ENCODE results near the gene OSBPL2.

The OSBPL2 gene

GRCh38 chr20:62313021-62313420 lies 74.7 kb downstream of the OSBPL2 start:
- ATAC-seq (replicated peaks): no peak
- Mint-ChIP-seq H3K4me1 (ENCODE audit: low read depth in 2 of 2) (no peaks in the 10 kb centered on the region), H3K9me3 (no peaks in the 10 kb centered on the region), H3K4me3 (no peak overlapping the region), H3K27me3 (no peaks in the 10 kb centered on the region), H3K27ac (no peak overlapping the region), H3K36me3 (ENCODE audit: insufficient read depth) (peaks cover 19% of the 10 kb centered on the region)
- no peak for DNase-seq

DNA sequence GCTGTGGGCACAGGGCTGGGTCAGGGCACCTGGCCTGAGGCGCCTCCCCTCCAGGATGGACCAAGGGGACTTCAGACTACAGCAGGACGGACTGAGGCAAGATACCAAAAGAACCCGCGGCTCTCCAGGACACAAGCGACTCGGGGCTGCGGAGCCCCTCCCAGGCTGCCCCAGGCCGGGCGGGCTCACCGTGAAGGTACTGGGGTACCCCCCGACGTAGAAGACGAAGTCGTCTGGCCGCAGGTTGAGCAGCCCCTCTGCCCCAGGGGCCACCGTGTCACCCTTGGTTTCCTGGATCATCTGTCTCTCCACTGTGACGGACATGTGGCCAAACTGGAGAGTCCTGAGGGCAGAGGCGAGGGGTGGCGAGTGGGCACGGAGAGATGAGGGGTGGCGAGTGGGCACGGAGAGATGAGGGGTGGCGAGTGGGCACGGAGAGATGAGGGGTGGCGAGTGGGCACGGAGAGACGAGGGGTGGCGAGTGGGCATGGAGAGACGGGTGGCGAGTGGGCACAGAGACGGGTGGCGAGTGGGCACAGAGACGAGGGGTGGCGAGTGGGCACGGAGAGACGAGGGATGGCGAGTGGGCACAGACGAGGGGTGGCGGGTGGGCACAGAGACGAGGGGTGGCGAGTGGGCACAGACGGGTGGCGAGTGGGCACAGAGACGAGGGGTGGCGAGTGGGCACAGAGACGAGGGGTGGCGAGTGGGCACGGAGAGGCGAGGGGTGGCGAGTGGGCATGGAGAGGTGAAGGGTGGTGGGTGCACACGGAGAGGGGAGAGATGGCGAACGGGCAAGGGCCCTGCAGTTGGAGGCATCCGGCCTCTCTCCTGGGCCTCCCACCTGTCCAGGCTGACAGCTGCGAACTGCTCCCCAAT lies 75.4 kb downstream of the OSBPL2 start:
- Mint-ChIP-seq H3K4me1 (ENCODE audit: low read depth in 2 of 2) (no peaks in the 10 kb centered on the region), H3K36me3 (ENCODE audit: insufficient read depth) (peaks cover 14% of the 10 kb centered on the region), H3K27me3 (no peaks in the 10 kb centered on the region), H3K9me3 (no peaks in the 10 kb centered on the region), H3K4me3 (no peak overlapping the region), H3K27ac (no peak overlapping the region)
- DNase-seq: no peak
- ATAC-seq (replicated peaks): no peak

DNA sequence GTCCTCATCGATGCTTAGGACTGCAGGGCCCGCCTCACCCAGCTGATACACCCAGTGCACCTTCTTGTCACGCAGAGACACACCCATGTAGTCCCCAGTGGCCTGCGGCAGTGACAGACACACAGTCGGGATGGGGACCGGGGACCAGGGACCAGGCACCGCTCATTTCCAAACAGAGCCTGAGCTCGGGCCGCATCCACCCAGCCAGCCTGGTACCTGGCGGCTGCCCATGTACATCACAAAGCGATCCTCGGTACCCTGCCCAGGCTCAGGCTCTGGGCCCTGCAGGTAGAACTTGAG lies 76.0 kb downstream of the OSBPL2 start:
- Mint-ChIP-seq H3K4me3 (no peak overlapping the region), H3K27me3 (no peaks in the 10 kb centered on the region), H3K4me1 (ENCODE audit: low read depth in 2 of 2) (no peaks in the 10 kb centered on the region), H3K27ac (no peak overlapping the region), H3K9me3 (no peaks in the 10 kb centered on the region), H3K36me3 (ENCODE audit: insufficient read depth) (peaks cover 9% of the 10 kb centered on the region)
- ATAC-seq (replicated peaks): no peak
- DNase-seq: no peak

DNA sequence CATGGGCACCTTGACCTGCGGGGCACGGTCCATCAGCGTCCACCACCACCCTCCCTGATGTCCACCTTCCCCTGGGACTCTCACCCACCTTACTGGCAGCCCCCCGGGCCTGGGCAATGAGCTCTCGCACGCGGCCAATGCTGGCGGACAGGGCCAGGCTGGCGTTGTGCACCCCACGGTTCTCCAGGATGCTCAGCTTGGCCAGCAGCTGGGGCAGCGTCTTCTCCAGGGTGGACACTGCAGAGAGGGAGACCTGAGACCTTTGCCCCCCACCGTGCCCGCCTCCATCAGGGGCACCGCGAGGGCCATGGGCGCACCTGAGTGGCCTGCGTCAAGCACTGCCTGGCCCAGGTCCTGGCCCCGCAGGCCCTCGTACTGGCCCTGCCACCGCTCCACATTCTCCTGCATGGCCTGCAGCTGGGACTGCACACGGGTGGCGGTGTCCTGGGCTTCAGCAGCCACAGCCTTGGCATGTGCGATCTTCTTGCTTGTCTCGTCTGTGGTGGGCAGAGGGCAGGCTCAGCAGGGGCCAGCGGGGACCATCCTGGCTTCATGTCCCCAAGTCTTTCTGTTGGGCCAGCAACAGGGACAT lies 76.5 kb downstream of the OSBPL2 start:
- H3K36me3 Mint-ChIP-seq (ENCODE audit: insufficient read depth): peaks cover 9% of the 10 kb centered on the region
- no peaks in the 10 kb centered on the region for H3K4me1 Mint-ChIP-seq (ENCODE audit: low read depth in 2 of 2)
- no peak for DNase-seq
- no peaks in the 10 kb centered on the region for H3K9me3 Mint-ChIP-seq
- ATAC-seq (replicated peaks): no peak
- H3K4me3 Mint-ChIP-seq: no peak overlapping the region
- H3K27me3 Mint-ChIP-seq: no peaks in the 10 kb centered on the region
- H3K27ac Mint-ChIP-seq: no peak overlapping the region

GRCh38 chr20:62315773-62316172 lies 77.5 kb downstream of the OSBPL2 start:
- Mint-ChIP-seq H3K4me1 (ENCODE audit: low read depth in 2 of 2) (no peaks in the 10 kb centered on the region), H3K36me3 (ENCODE audit: insufficient read depth) (peaks cover 9% of the 10 kb centered on the region), H3K27ac (no peak overlapping the region), H3K4me3 (no peak overlapping the region), H3K9me3 (no peaks in the 10 kb centered on the region), H3K27me3 (no peaks in the 10 kb centered on the region)
- DNase-seq (no peak), ATAC-seq (replicated peaks) (no peak)

DNA sequence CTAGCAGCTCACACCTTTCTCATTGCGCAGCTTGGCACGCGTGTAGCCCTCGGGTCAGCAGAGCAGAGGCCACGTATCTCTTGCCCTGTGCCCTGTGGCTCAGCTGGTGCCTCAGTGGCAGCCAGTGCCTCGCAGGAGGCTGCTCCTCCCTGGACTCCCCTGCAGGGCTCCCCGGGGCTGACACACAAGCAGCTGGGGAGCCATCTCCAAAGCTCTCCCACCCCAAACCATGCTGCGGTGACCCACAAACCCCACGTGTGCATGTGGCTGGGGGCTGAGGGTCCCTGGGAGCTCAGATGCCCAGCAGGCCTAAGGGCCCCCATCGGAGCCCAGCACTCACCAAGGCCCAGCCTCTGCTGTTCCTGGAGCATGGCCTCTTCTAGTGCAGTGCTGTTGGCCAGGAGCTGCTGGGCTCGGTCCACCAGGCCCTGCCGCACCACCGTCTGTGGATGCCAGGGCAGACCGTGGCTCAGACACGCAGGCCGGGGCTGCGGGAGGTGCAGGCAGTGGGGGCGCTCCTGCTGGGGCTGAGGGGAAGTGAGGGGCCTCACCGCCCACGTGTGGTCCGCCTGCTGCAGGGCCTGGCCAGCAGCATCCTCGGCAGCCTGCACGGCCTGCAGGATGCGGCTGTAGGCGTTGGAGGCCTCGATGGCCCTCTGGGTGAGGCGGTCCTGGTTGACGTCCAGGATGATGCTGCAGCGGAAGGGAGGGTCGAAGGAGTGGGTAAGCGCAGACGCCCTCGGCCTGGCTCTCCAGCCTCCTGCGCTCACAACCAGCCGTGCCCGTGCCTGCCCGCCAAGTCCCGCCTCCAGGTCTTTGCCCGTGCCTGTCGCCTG lies 78.2 kb downstream of the OSBPL2 start:
- DNase-seq (no peak), ATAC-seq (replicated peaks) (no peak)
- Mint-ChIP-seq H3K36me3 (ENCODE audit: insufficient read depth) (peaks cover 9% of the 10 kb centered on the region), H3K27ac (no peak overlapping the region), H3K4me3 (no peak overlapping the region), H3K4me1 (ENCODE audit: low read depth in 2 of 2) (peaks cover 0 to 1% of the 10 kb centered on the region in 2 donors), H3K9me3 (no peaks in the 10 kb centered on the region), H3K27me3 (no peaks in the 10 kb centered on the region)

DNA sequence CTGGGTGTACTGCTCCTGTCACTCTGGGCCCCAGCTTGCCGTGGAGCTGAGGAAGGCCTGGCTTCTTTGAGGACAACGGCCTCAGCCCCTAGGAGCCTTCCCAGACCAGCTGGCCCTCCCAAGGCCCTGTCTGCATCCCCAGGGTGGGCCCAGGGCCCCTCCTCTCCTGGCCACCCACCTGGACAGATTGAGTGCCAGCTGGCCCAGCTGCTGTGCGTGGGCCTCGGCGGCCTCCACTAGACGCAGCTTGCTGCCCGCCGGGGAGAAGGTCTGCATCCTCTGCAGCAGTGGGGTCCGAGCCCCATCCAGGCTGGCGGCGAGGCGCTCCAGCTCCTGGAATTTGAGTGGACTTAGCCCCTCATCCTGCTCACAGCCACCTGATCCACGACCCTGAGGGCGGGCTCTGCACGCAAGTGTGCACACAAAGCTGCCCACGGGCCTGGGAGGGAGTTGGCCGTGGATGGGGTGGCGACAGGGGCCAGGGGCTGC lies 78.9 kb downstream of the OSBPL2 start:
- Mint-ChIP-seq H3K4me3 (no peak overlapping the region), H3K4me1 (ENCODE audit: low read depth in 2 of 2) (peaks cover 0 to 1% of the 10 kb centered on the region in 2 donors), H3K27me3 (no peaks in the 10 kb centered on the region), H3K9me3 (no peaks in the 10 kb centered on the region), H3K36me3 (ENCODE audit: insufficient read depth) (peaks cover 9% of the 10 kb centered on the region), H3K27ac (peak overlapping the region; percentile 51 to 56)
- ATAC-seq (replicated peaks) (no peak), DNase-seq (no peak)

DNA sequence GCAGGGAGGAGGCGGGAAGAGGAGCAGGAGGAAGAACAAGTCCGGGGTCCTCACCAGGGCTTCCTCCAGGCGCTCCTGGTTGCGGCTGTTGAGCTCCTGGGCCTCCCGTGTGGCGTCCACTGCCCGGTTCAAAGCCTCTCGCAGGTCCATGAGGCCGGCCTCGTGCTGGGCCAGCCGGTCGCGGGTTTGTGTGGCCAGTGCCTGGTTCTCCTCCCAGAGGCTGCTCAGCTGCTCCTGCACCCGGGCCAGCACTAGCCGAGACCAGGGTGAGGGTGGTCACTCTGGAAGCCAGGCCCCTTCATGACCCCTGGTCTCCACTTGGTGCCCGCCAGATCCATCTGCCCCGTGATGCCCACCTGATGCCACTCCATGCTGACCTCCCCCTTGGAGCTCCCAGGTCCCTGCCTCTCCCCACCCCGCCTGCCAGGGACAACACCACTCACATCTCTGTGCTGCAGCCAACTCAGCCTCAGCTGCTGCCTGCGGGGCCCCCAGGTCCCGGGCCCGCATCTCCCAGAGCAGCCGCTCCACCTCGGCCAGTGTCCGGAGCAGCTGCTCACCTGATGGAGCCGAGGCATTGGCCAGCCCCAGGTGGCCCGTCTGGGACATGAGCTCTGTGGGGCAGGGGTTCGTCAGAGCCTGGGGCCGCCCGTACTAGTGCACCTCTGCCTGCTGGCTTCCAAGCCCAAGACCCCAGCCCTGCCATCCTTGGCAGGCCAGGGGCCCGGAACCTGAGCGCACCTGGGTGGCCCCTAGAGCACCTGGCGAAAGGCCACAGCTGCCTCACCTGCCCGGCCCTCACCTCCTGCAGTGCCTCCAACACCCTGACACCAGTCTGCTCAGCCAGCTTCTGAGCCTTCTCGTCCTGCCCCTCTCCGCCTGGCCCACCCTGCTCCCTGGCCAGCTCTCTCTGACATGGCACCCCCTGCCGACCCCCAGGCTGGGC lies 80.4 kb downstream of the OSBPL2 start:
- ATAC-seq (replicated peaks) (no peak), DNase-seq (no peak)
- peaks cover 6% of the 10 kb centered on the region for H3K36me3 Mint-ChIP-seq (ENCODE audit: insufficient read depth)
- H3K27ac Mint-ChIP-seq: peak overlapping the region in 1 of 2 donors; percentile 63
- no peaks in the 10 kb centered on the region for H3K27me3 Mint-ChIP-seq
- H3K9me3 Mint-ChIP-seq: no peaks in the 10 kb centered on the region
- H3K4me1 Mint-ChIP-seq (ENCODE audit: low read depth in 2 of 2): peaks cover 0 to 1% of the 10 kb centered on the region in 2 donors
- no peak overlapping the region for H3K4me3 Mint-ChIP-seq

DNA sequence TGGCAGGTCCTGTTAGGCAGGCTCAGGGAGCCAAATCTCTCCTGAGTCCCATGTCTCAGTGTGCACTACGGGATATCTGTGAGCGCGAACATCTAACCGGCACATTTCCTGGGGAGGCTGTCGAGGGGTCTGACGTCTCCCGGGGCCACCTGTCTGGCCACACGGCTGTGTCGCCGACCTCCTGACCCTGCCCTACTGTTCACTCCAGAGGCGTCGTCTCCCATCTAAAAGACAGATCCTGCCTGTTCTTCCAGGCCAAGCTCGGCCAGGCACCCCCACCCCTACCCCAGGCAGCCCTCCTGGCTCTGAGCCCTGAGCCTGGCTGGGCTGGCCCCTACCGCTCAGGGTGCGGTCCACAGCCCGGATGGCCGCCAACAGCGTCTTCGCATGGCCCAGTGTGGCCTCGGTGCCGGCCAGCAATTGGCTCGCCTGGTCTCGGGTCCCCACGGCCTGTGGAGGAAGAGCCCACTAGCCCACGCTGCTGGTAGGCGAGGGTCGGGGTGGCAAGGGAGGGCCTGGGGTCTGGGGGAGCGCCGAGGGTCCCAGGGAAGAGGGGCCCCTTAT lies 81.1 kb downstream of the OSBPL2 start:
- ATAC-seq (replicated peaks): no peak
- H3K9me3 Mint-ChIP-seq: no peaks in the 10 kb centered on the region
- no peak for DNase-seq
- H3K4me3 Mint-ChIP-seq: no peak overlapping the region
- peak overlapping the region in 1 of 2 donors; percentile 63 for H3K27ac Mint-ChIP-seq
- peaks cover 0 to 1% of the 10 kb centered on the region in 2 donors for H3K4me1 Mint-ChIP-seq (ENCODE audit: low read depth in 2 of 2)
- H3K27me3 Mint-ChIP-seq: no peaks in the 10 kb centered on the region
- peaks cover 6% of the 10 kb centered on the region for H3K36me3 Mint-ChIP-seq (ENCODE audit: insufficient read depth)

DNA sequence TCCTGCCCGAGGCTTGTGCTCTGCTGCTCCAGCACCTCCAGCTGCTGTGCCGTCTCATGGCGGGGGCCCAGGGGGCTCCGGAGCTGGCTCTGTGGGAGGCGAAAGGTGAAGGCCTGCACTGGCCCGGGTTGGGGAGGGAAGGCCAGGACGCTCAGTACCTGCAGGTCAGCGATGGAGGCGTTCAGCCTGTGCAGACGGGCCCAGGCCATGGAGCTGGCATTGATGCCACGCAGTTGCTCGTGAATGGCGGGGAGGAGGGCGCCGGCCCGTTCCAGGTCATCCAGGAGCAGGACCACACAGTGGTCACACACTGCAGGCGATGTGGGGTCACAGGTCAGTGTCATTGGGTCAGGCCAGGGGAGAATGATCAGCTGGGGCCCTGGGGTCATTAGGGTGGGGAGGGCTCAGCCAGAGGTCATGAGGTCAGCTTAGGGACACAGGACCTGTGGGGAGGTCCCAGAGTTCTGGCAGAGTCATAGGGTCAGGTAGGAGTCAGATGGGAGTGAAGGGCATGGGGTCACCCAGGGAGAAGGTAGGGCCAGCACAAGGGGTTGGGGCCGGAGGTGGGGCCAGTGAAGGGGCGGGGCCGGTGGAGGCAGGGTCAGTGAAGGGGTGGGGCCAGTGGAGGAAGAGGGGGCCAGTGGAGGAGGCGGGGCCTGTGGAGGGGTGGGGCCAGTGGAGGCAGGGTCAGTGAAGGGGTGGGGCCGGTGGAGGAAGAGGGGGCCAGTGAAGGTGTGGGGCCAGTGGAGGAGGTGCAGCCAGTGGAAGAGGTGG lies 82.4 kb downstream of the OSBPL2 start:
- H3K27me3 Mint-ChIP-seq: no peaks in the 10 kb centered on the region
- H3K9me3 Mint-ChIP-seq: no peaks in the 10 kb centered on the region
- H3K36me3 Mint-ChIP-seq (ENCODE audit: insufficient read depth): peaks cover 6% of the 10 kb centered on the region
- no peak overlapping the region for H3K4me3 Mint-ChIP-seq
- H3K27ac Mint-ChIP-seq: no peak overlapping the region
- H3K4me1 Mint-ChIP-seq (ENCODE audit: low read depth in 2 of 2): peaks cover 0 to 1% of the 10 kb centered on the region in 2 donors
- ATAC-seq (replicated peaks): no peak
- DNase-seq: no peak

DNA sequence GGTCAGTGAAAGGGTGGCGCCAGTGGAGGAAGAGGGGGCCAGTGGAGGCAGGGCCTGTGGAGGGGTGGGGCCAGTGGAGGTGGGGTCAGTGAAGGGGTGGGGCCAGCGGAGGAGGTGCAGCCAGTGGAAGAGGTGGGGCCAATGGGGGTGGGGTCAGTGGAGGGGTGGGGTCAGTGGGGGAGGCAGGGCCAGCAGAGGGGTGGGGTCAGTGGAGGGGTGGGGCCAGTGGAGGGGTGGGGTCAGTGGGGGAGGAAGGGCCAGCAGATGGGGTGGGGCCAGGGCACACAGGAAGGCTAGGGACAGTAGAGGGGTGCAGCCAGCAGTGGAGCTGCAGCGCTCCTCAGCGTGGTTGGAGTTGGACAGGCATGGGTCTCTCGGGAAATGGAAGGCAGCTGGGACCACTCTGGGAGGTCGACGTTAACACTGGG lies 83.2 kb downstream of the OSBPL2 start:
- H3K4me1 Mint-ChIP-seq (ENCODE audit: low read depth in 2 of 2): peaks cover 0 to 1% of the 10 kb centered on the region in 2 donors
- no peak for ATAC-seq (replicated peaks)

DNA sequence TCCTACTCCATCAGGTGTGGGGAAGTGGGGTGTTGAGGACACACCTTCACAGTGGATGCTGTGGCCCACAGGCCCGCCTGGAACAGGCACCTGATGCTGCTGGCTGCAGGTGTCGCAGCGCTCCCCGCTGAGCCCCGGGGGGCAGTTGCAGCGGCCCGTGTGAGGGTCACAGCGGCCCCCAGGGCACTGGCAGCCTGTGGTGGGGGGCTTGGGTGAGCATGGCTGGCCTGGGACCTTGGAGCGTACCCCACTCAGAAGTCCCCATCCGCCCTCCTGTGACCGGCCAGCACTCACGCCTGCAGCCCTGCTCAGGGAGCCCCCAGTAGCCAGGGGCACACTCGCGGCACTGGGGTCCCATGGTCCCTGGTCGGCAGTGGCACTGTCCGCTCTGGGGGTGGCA lies 83.7 kb downstream of the OSBPL2 start:
- H3K4me1 Mint-ChIP-seq (ENCODE audit: low read depth in 2 of 2): peaks cover 0 to 1% of the 10 kb centered on the region in 2 donors
- no peaks in the 10 kb centered on the region for H3K9me3 Mint-ChIP-seq
- DNase-seq (no peak), ATAC-seq (replicated peaks) (no peak)
- no peak overlapping the region for H3K4me3 Mint-ChIP-seq
- H3K27me3 Mint-ChIP-seq: no peaks in the 10 kb centered on the region
- no peak overlapping the region for H3K27ac Mint-ChIP-seq
- H3K36me3 Mint-ChIP-seq (ENCODE audit: insufficient read depth): no peaks in the 10 kb centered on the region

More for the DNA sequence above, 83.2 kb downstream of the OSBPL2 start:
- H3K4me3 Mint-ChIP-seq: no peak overlapping the region
- H3K9me3 Mint-ChIP-seq: no peaks in the 10 kb centered on the region
- no peaks in the 10 kb centered on the region for H3K36me3 Mint-ChIP-seq (ENCODE audit: insufficient read depth)
- no peaks in the 10 kb centered on the region for H3K27me3 Mint-ChIP-seq
- no peak overlapping the region for H3K27ac Mint-ChIP-seq
- no peak for DNase-seq

Data from effector memory CD8-positive, alpha-beta T cell (primary cell).